Measurements from ENCODE around the gene SERPINB6.
A peak's percentile ranks its signal among the peaks of the same experiment; 100 is the strongest.
"Not testable (repeated sequence)": the region's sequence is repeated elsewhere in the genome, so short reads cannot be mapped to it uniquely, and the experiment has no call there.

SERPINB6 gene

DNA sequence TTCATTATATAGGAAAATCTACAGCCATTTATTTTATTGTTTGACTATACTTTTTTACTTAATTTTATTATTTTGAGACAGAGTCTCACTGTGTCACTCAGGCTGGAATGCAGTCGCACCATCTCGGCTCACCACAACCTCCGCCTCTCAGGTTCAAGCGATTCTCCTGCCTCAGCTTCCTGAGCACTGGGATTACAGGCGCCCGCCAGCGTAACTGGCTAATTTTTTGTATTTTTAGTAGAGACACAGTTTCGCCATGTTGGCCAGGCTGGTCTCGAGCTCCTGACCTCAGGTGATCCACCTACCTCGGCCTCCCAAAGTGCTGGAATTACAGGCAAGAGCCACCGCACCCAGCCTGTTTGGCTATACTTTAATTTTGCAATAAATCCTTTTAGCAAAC, 38.5 kb downstream of the SERPINB6 start:
- not testable (repeated sequence) for DNase-seq

- peak; percentile 82 for DNase-seq
Observed at GRCh38 chr6:2931970-2932748, 39.2 kb downstream of the SERPINB6 start.

GRCh38 chr6:2931055-2931454, 40.3 kb downstream of the SERPINB6 start:
- no peak for DNase-seq

GRCh38 chr6:2927931-2928330, 43.4 kb downstream of the SERPINB6 start:
- DNase-seq, result not testable (repeated sequence)

GRCh38 chr6:2925842-2926747, 45.3 kb downstream of the SERPINB6 start:
- DNase-seq, result not testable (repeated sequence)

DNA sequence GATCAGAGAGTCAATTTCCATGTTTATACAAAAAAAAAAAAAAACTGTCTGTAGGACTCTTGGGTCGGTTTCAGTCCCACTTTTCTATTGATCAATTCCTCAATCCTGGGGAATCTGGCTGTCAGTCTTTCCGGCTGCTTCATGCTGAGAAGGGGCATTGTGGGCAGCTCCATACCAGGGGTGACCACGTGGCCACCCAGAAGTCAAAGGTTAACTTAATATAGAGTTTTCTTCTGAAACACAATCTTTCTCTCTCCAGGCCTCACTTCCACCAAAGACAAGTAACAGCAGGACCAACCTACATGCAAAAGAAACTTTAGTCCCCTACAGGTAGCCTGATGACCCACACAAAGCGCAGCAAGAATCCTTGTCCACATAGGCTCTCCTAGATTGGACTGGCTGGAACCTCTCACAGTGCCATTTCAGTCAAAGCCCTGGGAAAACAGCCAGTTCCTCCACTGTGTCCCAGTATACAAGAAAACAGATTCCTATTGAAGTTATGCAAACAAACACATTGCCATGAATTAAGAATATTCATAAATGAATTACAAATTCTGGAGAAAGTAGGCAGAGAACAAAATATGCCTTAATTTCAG, 49.7 kb downstream of the SERPINB6 start:
- no peak for DNase-seq

DNA sequence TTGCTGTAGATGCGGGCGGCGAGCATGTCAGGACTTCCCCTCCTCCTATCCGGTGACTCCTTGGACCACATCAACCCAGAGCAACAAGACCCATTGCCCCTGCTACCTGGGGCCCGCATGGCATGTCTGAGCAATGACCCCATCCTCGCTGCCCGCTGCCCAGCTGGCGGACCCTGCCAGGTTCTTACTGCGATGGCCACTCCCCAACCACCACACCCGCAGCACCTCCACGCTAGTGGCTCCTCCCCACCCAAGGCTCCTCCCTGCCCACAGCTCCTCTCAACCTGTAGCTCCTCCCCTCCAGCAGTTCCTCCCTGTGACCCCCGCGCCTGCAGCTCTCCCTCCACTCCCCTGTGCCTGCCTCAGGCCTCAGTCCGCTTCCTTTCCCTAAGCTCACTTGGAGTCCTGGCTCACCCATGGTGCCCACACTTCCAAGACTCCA, 50.7 kb downstream of the SERPINB6 start:
- no peak for DNase-seq

DNA sequence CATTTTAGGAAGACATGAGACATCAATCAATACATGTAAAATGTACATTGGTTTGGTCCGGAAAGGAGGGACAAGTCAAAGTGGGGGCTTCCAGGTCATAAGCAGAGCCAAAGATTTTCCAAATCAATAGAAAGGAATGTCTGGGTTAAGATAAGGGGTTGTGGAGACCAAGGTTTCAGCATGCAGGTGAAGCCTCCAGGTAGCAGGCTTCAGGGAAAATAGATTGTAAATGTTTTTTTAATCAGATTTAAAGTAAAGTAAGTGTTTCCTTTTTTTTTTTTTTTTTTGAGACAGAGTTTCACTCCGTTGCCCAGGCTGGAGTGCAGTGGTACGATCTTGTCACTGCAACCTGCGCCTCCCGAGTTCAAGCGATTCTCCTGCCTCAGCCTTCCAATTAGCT, 51.5 kb downstream of the SERPINB6 start:
- no peak for DNase-seq

DNA sequence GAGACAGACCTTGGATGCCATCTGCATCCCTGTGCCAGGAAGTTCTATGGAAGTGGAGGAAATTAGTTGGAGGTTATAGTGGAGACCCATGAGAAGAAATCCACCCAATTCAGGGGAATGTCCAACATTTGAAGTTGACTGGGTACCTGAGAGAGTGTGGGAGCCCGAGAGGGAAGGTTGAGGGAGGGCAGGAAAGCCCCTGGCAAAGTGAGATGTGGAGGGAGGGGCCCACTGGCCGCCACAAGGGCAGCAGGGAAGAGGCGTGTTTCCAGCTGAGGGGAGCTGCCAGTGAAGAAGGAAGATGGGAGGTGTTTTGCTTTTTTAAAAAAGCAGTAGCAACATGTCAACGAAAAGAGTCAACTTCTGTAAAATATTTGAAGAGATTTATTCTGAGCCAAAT, 52.0 kb downstream of the SERPINB6 start:
- no peak for DNase-seq

DNA sequence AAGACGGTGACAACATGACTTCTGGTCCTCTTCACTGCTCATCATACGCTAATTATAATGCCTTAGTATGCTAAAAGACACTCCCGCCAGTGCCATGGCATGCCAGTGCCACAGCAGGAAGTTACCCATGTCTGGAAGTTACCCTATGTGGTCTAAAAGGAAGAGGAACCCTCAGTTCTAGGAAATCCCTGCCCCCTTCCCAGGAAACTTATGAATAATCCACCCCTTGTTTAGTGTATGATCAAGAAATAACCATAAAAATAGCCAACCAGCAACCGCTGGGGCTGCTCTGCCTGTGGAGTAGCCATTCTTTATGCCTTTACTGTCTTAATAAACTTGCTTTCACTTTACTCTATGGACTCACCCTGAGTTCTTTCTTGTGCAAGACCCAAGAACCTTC, 52.4 kb downstream of the SERPINB6 start:
- no peak for DNase-seq

- no peak for DNase-seq
Observed at GRCh38 chr6:2917801-2918445, 53.4 kb downstream of the SERPINB6 start.

DNA sequence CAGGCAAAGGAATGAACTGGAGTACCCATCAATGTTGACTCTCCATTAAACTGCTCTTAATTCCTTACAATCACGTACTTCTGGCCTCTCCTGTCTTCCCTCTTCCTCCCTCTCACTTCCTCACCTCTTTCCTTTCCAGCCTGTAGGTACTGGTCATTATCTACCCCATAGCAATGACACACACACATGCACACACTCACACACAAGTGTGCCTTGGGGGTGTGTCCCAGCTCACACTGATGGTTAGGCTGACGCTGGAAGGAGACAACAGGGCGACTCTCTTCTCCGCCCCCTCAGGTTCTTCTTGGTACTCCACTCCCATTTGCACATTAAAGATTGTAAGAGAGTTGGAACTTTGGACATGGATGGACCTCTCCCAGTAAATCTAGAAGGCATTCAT, 54.3 kb downstream of the SERPINB6 start:
- DNase-seq, result no peak

DNA sequence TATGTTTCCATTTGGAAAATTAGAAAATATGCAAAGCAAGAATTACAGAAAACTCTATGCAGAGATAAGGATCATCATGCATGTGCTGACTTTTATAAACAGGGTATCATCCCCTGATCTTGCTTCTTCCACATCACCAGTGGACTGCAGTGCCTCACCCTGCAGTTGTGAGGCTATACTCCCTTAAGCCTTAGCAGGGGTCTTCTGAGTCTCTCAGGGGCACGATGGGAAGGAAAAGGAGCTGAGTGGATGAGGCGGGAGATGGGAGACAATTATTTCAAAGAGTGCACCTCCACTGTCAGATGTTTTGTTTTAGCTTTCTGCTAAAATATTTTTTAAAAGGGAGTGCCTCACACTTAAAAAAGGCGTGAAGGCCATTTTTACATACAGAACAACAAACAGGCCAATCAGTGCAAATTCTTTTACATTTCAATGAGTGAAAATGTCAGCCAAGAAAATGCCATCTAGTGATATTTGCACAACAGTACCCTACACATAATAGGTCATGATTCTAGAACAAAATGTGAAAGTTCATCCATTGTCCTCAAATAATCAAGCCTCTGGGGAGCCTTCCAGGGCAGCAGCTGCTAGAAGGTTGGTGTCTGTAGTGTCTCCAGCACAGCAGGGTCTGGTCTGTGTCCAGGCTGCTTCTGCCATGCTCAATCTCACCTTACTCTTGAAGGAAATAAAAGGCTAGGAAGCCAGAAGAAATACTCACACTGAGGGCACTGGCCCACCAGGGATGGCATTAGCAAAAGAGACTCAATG, 55.0 kb downstream of the SERPINB6 start:
- no peak for DNase-seq

DNA sequence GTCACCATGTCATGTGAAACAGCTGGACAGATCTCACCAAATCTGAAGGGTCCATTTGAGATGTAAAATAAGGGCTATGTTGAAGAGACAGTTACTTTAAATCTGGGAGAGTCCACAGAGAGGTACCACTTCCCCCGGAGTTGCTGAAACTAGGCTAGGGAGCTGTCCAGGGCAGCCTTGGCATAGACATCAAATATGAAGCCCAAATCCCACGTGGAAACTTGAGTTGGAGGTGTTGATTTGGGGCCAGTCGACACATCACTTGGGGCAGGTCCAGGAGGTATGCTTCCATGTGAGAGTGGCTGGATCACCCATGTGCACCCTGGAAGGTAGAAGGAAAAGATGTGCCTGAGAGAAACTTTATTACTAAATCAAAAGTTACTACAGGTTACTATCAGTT, 56.2 kb downstream of the SERPINB6 start:
- DNase-seq, result no peak

GRCh38 chr6:2914318-2914660, 57.1 kb downstream of the SERPINB6 start:
- no peak for DNase-seq

DNA sequence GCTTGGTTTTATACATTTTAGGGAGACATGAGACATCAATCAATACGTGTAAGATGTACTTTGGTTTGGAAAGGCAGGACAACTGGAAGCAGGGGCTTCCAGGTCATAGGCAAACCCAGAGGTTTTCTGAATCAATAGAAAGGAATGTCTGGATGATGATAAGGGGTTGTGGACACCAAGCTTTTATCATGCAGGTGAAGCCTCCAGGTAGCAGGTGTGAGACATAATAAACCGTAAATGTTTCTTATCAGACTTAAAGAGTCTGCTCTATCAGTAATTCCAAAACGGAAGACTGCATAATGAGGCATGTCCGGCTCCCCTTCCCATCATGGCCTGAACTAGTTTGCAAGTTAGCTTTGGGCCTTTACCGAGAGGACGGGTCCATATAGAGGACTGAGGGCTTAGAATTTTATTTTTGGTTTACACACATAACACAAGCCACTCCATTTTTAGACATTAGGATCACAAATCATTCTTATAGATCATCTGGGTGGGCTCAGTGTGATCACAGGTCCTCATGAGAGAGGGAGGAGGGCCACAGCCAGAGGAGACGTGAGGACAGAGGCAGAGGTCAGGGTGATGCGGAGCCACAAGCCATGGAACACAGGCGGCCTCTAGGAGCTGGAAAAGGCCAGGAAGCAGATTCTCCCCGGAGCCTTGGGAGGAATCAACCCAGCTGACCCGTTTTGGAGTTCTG, 57.6 kb downstream of the SERPINB6 start:
- DNase-seq, result no peak

DNA sequence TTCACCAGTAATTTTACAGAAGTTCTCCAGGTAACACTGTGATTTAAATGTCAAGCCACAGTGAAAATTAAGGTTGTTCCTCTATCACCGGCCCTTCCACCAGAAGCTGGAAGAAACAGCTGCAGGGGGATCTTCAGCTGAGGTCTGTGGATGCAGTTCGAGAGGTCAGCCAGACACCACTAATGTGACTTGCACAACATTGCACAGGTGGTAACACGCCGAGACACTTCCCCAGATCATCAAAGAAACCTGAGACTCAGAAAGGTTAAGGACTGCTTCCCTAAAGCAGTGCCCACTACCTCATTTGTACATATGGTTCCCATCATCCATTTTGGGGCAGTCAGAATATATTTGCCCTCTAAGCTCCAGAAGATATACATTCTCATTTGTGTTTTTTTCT, 60.2 kb downstream of the SERPINB6 start:
- DNase-seq, result no peak

DNA sequence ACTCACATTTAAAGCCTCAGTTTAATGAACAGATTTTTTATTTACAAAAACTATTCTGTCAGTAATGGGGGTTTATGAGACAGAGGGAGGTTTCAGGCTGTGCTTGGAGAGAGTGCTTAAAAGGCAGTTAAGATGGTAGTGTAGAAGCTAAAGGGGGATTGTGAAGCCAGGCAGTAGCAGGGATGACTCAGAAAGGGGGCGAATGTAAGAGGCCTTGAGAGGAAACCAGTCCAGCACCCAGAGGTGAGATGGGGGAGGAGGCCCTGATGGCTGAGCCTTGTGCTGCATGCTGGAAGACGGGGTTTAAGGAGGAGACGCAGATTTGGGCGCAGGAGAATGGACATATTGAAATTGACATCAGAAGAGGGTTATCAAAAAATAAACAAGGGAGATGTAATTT, 61.6 kb downstream of the SERPINB6 start:
- DNase-seq, result no peak

DNA sequence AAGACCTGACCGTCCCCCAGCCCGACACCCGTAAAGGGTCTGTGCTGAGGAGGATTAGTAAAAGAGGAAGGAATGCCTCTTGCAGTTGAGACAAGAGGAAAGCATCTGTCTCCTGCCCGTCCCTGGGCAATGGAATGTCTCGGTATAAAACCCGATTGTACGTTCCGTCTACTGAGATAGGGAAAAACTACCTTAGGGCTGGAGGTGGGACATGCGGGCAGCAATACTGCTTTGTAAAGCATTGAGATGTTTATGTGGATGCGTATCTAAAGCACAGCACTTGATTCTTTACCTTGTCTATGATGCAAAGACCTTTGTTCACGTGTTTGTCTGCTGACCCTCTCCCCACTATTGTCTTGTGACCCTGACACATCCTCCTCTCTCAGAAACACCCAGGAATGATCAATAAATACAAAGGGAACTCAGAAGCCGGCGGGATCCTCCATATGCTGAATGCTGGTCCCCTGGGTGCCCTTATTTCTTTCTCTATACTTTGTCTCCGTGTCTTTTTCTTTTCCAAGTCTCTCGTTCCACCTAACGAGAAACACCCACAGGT, 62.2 kb downstream of the SERPINB6 start:
- not testable (repeated sequence) for DNase-seq

- not testable (repeated sequence) for DNase-seq
Observed at GRCh38 chr6:2908516-2908915, 62.9 kb downstream of the SERPINB6 start.

Data from stimulated activated CD4-positive, alpha-beta T cell treated with anti-CD3 and anti-CD28 coated beads, Interleukin-4, amount 100 ng/mL, for 1 hour (primary cell).